Measurements from ENCODE around the gene CAMK1D.

The CAMK1D gene

DNA sequence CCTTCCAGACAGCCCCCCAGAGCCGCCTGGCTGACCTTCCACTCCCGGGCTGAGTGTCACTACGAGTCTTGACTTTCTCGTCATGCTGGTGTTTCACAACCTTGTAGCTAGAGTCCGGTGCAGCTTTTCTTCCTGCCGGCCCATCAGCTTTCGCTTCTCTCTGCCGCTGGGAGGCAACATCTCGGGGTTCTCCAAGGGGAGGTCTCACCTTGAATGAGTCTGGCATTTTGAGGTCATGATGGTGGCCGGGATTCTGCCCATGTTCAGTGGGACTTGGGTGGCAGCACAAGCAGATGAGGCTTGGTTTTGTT, 285.2 kb downstream of the CAMK1D start:
- no peak for DNase-seq

DNA sequence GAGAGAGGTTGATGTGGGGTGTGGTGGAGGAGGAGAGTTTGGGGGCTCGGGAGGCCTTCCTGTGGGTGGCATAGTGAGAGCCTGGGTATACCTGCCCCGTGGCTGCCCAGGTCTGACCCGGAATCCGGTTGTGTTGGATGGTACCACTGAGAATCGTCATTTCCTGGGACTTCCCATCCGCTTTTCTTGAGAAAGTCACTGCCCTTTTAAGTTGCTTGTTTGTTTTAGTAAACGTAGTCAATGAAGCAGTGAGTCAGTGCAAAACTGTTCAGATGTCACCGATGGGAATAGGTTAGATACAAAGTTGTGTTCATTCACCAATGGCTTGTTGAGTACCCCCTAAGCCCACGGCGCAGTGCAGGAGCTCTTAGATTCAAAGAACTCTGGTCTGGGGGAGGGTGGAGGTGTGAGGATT, 285.8 kb downstream of the CAMK1D start:
- no peak for DNase-seq

DNA sequence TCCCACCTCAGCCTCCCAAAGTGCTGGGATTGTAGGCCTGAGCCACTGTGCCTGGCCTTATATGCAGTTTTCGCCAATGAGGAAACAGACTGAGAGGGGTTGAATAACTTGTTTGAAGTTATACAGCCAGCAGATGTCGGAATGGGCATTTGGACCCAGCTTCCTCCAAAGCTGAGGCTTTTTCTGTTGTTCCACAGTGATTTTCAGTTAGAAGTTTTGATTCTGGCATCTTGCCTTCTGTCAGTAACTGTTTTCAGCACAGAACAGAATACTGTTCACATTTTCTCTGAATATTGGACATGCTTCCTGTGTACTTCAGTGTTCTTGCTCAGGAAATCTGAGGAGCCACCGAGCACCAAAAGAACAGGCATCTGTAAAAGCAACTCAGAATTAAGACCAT, 287.2 kb downstream of the CAMK1D start:
- DNase-seq = no peak

- DNase-seq = no peak
Observed at GRCh38 chr10:12637649-12638048, 288.3 kb downstream of the CAMK1D start.

- DNase-seq = no peak
Observed at GRCh38 chr10:12638103-12638502, 288.8 kb downstream of the CAMK1D start.

DNA sequence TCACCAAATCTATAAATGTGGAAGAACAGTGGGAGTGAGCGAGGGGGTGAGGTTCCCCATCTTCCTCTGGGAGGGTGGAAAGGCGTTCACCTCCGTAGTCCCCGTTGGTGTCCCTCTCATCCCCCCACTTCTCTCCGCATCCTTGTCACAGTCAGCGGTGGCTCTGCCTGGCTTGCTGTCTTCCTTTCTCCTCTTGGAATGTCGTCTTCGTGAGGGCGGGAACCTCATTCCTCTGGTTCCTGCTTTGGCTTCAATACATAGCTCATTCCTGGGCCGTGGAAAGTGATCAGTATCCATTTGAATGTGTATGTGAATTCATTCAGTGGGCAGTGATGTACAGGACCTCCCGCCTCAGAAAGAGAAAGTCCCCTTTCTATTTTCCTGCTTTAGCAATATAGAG, 289.4 kb downstream of the CAMK1D start:
- no peak for DNase-seq

- DNase-seq = no peak
Observed at GRCh38 chr10:12639996-12640944, 290.9 kb downstream of the CAMK1D start.

DNA sequence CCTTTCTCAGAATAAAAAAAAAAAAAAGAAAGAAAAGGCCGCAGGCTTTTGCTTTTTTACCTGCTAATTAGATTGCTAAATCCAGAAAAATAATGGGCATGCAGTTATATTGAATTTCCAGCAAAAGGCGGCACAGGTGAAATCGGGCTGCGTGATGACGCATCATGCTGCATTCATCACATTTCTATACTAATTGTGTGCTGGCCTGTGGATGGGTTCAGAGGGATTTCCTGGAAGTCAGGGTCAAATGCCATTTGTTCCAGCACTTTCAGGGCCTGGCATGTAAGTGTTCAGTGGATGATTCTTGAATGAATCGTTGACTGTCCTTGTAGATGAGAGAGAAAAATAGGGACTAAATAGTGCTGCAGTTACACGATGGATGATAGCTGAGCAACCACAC, 292.7 kb downstream of the CAMK1D start:
- no peak for DNase-seq

GRCh38 chr10:12643279-12643678, 293.9 kb downstream of the CAMK1D start:
- no peak for DNase-seq

- no peak for DNase-seq
Observed at GRCh38 chr10:12644380-12645144, 295.2 kb downstream of the CAMK1D start.

GRCh38 chr10:12645449-12645848, 296.1 kb downstream of the CAMK1D start:
- no peak for DNase-seq

DNA sequence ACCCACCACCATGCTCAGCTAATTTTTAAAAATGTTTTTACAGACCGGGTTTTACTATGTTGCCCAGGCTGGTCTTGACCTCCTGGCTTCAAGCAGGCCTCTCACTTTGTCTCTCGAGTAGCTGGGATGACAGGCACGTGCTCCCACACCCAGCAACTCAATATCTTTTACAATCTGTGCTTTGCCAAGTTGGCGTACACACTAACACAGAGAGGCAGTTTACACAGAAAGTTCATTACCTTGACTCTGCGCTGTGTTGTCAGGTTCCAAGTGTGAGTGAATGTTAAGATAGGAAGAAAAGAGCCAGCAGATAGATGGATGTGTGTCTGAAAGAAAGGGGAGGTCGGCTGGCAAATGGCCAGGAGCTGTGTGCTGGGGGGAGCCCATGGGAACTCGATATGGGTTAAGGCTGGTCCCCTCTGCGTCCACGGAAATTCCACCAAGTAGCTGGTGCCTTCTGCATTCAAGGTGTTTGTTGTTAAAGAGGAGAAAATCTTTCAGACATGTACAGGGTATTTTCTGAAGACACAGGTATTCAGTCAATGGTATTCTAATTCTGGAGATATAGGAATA, 299.8 kb downstream of the CAMK1D start:
- no peak for DNase-seq

- DNase-seq = no peak
Observed at GRCh38 chr10:12650122-12650521, 300.8 kb downstream of the CAMK1D start.

GRCh38 chr10:12650538-12651298, 301.4 kb downstream of the CAMK1D start:
- no peak for DNase-seq

GRCh38 chr10:12655940-12656339, 306.6 kb downstream of the CAMK1D start:
- no peak for DNase-seq

DNA sequence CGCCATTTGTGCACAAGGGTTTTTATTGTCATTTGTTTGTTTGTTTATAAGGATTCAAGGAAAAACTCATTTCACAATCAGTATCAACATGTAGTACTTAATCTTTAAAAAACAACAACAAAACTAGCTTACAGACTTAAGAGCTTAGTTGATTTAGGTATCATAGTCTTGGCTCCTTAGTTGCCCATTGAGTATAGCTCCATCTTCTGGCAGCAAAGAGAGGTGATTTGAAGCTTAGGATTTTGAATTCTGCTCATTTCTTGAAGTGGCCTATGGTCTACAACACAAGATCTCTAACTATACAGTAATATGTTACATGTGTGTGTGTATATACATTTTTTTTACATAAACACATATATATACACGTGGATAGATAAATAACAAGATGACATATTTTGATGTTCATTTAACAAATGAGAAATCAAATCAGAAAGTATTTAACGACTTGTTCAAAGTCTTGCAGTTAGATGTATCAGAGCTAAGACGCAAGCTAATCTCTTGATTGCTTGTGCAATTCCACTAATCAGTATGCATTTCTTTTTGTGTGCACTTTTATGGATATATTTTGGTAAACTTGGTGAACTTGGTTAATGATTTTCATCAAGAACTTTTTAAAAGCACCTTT, 307.3 kb downstream of the CAMK1D start:
- no peak for DNase-seq

DNA sequence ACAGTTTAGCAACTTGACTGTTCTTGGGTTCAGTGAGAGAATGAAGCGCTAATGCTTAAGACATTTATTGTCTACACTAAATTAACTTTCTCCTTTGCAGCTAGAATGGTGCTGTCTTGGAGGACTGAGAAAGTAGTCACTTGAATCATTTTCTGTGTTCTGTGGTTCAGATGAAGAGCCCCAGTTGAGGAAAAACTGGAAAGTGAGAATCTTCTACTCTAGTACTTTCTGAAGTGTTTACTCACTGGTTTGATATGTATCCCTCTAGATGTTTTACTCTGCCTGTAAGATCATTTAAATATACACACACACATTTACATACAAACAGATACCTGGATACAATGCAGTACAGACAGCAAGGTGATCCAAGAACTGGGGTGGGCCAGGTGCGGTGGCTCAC, 308.1 kb downstream of the CAMK1D start:
- no peak for DNase-seq

DNA sequence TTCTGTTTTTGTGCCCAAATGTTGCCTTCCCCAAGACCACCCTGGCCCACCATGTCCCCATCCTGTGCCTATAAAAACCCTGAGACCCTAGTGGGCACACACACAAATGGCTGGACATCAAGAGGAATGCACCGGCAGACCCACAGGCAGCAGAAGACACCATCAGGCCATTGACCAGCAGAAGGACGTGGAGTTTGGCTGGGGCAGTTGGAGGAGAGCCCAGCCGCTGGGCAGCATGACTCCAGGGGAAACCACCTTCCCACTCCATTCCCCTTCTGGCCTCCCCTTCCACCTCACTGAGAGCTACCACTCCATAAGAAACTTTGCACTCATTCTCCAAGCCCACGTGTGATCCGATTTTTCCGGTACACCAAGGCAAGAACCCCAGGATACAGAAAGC, 309.2 kb downstream of the CAMK1D start:
- no peak for DNase-seq

GRCh38 chr10:12659706-12660105, 310.4 kb downstream of the CAMK1D start:
- no peak for DNase-seq

- DNase-seq = no peak
Observed at GRCh38 chr10:12660812-12661211, 311.5 kb downstream of the CAMK1D start.

- DNase-seq = no peak
Observed at GRCh38 chr10:12661671-12662070, 312.3 kb downstream of the CAMK1D start.

- no peak for DNase-seq
Observed at GRCh38 chr10:12663863-12664262, 314.5 kb downstream of the CAMK1D start.

DNA sequence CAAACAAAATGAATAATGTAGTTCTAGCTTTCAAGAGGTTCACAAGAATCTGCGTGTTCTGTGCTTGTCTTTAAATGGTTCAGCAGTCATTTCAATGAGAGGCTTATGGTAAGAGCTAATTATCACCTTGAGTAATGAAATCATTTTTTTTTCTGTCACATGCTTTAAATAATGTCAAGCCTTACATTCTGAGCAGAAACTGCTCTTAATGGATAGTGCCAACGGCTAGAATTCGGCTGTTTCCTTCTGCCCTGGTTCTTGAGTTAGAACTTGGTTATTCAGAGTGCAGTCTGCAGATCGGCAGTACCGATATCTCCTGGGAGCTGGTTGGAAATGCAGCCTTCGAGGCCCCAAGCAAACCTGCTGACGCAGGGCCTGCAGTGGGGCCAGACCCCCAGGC, 316.2 kb downstream of the CAMK1D start:
- DNase-seq = no peak

Measured in CD4-positive, alpha-beta T cell treated with Interleukin-17A for 4 hours (primary cell).